Left cardiac atrium (tissue), 4 donors: ENCODE data around the gene SPA17. TPM values are rescaled to one million over a fixed set of nuclear protein-coding genes. Genes with fewer than 3 reads are reported as not detected.
A peak's percentile ranks its signal among the peaks of the same experiment; 100 is the strongest.

ENCODE experiments used
- ATAC-seq, 2 donors: fragments of 200-7000 bp; cut with Tn5 transposase; one replicate each; pipeline ENCODE4 v1.9.1; 2020; ENCODE audit warnings: mild to moderate bottlenecking in 2 of 2, moderate library complexity in 2 of 2
- DNase-seq: peaks from one replicate; pipeline ENCODE4 v3.0.0-alpha.2; 2020
- intact Hi-C, 2 donors: fragments of 100-400 bp; cut with DNase I; formaldehyde crosslinking; loops; one replicate each; pipeline versions ENCODE4 v1.14.1 to v1.15.1; 2022 to 2023
- long read RNA-seq: library from polyadenylated mRNA; unstranded; transcript quantifications from one replicate; pipeline ENCODE4 v2.0.0, GENCODE V29; 2021
- total RNA-seq, 2 donors: library from RNA; stranded (reverse); fragmentation: NEBNext Ultra II Directional; extraction: Animal tissue kit (Norgen Biotek cat#: 25700); gene quantifications; one replicate each; pipeline ENCODE4 v1.2.1, GENCODE V29; 2021
- donor health status: DM: no; HTN: yes; CAD: no.
- donor health status: DM: no; HTN: yes; CAD: no; lungs with severe emphysema.
- donor health status: DM: yes; HTN: yes; CAD: no.
- donor health status: Dilated cardiomyopathy.

The SPA17 gene
- 1 to 10 TPM; 3.5 to 4.0 TPM for total RNA-seq
- long read RNA-seq, result 0 reads

DNA sequence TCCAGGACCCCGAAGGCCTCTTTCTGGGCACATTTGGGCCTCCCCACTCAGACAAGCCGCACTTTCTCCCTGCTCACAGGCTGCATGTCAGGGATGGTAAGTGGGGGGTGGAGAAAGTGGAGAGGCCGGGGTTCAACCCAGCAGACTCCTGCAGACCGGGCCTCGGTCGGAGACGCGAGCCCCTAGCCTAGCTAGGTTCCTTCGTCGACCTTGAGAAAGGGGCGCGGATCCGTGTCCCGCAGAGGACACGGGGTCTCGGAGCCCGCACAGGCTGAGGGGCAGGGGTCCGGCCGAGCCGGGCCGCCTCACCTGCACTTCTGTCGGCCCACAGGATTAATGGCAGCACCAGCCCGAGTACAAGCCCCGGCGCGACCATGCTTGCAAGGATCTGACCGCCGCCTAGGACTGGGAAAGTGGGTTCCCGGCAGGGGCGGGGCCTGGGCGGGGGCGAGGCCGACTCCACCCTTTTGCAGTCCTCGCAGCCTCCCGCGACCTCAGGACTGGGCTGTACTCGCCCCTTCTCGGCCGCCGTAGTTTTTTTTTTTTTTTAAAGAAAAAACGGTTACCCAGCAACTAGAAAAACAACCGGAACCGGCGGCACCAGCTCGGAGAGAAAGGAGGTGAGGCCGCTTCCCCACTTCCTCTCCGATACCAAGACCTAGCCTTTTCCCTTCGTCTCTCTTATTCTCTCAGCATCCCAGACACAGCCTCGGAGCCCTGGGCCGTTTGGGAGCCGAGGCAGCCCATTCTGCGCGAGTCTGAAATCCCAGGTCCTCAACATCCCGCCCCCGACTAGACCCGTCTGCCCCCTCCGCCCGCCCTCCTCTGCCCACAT lies at the start of gene SPA17, which contains the start of gene SIAE:
SPA17 (plus strand) TSS at position 572 of the 835 bp plus-strand sequence. CDS start 1,361 bp downstream, outside the sequence.
SIAE (minus strand) TSS at position 407 of the 835 bp plus-strand sequence; CDS start at position 376, 31 bp downstream.
- ATAC-seq (peak; percentile 99), DNase-seq (peak; percentile 95)
- intact Hi-C loops, result loop anchor here (2.0 to 5.0 kb wide), 2 partner anchors 89 to 163 kb away; partner anchors contain the start of gene ESAM (in 1 of the 2)

DNA sequence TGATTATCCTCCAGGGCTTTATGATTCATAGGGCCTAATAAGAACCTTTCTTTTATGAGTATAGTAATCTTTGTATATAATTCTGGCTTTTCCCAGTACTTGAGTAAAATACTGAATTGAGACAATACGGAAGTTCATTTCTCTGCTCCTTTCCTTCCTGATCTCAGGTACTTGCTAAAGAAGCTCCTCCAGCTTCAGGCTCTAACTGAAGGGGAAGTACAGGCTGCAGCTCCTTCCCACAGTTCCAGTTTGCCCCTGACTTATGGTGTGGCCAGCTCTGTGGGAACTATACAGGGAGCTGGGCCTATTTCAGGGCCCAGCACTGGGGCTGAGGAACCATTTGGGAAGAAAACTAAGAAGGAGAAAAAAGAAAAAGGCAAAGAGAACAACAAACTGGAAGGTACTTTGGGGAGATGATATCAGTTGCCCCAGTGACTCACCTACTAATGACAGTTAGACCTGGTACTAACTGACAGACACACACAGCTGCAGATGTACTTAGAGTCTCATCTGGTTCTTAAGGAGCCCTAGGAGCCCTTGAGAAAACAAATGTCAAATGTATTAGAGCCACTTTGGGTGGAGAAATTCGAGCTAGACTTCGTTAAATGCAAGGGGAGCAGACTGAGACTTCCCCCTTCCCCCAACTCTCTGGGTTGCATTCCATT lies 48.1 kb upstream of the SPA17 start:
- intact Hi-C loops, result no loop called here
- ATAC-seq, result no peak

DNA sequence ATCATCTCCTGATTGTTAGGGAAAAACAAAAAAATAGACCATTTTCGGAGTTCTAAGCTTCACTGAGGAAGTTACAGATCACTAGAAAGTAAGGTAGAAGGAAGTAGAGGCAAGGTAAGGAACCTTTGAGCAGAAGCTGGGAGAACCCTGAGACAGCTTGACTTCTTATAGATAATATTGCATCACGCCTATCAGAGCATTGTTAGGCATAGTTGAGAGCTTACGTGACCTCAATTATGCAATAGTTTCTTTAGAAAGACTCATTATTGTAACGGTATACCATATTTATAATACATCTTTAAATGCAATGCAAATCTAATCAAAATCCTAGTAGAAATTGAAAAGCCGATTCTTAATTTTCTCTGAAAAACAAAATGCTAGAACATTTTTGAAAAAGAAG lies 46.2 kb upstream of the SPA17 start:
- intact Hi-C loops, result no loop called here
- ATAC-seq, result no peak
- no peak for DNase-seq

More for the DNA sequence above, 48.1 kb upstream of the SPA17 start:
- DNase-seq, result no peak

DNA sequence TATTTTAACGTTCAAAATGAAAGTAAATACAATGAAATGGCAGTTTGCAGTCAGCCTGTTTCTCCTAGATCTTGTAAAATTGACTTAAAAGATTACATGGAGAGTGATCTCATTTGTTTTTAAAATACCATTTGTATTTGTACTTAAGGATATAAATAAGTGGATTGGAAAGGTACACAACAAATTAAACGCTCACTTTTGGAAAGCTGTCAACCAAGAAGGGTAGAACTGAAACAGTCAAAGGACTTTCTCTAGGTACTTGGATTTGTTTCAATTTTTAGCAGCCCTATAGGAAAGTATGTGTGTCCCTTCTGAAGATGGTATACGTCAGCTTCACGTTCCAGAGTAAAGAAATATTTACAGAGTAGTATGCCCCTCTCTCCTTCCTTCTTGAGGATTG lies 43.7 kb upstream of the SPA17 start:
- intact Hi-C loops, result no loop called here
- DNase-seq, result no peak
- no peak for ATAC-seq

DNA sequence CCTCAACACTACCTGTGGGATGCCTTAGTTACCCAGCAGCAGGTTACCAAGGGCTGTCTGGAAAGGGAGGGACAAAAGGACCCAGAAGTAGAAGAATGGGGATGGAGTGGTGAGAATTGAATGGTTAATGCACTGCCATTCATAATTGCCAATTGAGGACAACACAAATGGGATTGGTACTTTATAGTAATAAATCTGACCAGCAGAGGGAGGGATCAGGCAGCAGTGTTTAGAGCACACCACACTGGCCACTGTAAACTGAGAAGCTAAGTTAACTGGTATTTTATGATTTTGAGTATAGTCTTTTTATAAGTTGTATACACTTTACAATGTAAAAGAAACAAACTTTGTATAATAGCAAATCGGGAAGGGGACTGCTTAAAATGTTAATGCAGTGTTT lies 40.3 kb upstream of the SPA17 start:
- intact Hi-C loops, result no loop called here
- ATAC-seq, result no peak

DNA sequence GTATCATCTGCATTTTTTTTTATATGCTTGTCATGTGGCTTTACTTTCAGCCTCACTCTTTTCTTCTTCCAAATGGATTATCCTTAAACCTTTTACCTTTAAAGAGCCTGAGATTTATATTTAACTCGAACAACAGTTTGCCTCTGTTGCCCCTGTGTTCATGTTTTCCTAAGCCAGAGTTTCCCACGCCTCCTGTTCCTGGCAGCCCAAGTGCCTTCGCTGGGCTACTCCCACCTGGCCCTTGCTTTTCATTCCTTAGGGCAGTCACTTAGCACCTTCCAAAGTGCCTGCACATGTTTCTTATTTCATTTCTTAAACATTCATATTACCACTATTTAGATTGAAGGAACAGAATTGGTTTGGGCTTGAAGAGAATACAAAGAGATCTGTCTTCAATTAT lies 37.8 kb upstream of the SPA17 start:
- no peak for DNase-seq
- intact Hi-C loops, result no loop called here
- ATAC-seq, result no peak

More for the DNA sequence above, 40.3 kb upstream of the SPA17 start:
- no peak for DNase-seq

DNA sequence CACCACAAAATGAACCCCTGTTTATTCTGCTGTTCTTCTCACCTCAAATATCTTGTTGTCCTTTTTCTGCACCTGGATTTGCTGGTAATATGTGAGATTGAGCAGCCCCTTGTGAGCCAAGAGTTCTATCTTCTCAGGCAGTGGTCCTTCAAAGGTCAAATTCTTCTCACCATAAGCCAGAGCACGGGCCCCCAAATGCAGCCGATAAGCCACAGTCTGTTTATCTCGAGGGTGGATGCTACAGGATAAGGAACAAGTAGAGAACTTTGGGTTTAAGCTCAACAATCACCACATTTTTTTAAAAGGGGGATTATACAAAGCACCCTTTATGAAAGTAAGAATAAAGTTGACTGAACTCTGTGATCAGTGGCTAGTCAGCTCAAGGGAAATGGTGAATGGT lies 35.2 kb upstream of the SPA17 start:
- intact Hi-C loops, result no loop called here
- no peak for ATAC-seq
- DNase-seq, result no peak

DNA sequence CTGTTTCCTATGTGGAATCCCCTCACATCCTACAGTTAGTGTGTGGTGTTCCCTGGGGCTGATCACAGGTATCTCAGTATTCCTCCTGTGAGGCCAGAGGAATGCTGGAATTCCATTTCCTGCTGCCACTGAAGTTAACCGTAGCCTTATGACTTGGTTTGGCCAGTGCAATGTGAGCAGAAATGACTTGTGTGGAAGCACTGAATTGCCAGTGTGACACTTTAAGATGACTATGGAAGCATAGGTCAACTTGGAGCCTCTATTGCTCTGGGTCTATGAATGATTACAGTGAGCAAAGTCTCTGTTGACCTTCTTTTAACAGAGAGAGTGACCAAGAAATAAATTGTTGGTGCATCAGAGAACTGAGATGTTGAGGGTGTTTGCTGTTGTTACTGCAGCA lies 34.5 kb upstream of the SPA17 start:
- intact Hi-C loops, result no loop called here
- DNase-seq (no peak), ATAC-seq (no peak)

DNA sequence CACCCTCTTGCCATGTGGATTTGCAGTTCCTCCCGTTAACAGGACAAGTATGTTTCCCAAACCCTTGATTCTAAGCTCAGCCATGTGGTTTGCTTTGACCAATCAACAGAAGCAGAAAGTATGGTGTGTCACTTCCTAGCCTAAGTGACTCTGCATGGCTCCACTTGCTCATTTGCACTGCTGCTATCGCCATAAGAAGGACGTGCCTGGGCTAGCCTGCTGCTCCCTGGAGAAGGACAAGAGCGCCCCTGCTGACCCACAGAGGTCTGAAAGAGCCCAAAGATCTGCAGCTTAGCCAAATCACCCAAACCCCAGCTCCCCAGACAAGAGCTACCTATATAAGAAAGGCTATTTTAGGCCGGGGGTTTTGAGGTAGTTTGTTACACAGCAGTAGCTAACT lies 33.0 kb upstream of the SPA17 start:
- ATAC-seq (no peak), DNase-seq (no peak)
- intact Hi-C loops, result loop anchor here in 1 of 2 donors (5.0 kb wide), 1 partner anchor 197 kb away; no protein-coding TSS in a partner anchor

DNA sequence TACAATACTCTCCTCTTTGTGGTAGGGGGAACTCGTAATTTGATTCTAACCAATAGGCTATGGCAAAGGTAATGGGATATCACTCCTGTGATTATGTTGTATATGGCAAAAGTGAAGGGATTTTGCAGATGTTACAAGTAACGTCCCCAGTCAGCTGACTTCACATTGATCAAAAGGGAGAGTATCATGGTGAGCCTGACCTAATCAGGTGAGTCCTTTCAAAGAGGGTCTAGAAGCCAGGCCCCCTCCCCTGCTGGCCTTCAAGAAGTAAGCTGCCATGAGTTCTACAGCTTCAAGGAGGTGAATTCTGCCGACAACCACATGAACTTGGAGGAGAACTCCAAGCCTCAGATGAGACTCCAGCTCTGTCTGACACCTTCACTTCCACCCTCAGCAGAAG lies 31.1 kb upstream of the SPA17 start:
- intact Hi-C loops, result loop anchor here in 1 of 2 donors (5.0 kb wide), 1 partner anchor 195 kb away; no protein-coding TSS in a partner anchor
- DNase-seq, result no peak
- ATAC-seq, result no peak

DNA sequence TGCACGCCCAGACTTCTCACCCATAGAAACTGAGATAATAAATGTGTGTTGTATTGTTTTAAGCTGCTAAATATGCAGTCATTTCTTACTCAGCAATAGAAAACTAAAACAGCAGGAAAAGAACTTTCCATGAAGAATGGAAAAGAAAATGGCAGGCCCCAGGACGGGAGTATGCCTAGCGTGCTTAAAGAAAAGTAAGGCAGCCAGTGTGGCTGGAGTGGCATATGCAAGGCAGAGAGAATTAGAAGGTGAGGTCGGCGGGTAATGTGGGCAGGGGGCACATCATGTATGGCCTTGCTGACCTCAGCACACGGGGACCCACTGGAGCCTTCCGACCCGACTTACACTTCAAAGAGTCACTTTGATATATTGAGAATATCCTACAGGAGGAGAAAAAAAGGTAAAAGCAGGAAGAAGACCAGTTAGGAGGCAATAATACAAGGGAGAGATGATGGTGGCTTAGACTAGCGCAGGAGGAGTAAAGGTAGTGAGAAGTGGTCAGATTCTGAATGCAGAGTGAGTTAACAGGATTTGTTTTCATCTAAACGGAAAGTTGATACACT lies 30.6 kb upstream of the SPA17 start:
- intact Hi-C loops, result loop anchor here in 1 of 2 donors (5.0 kb wide), 1 partner anchor 194 kb away; no protein-coding TSS in a partner anchor
- ATAC-seq (no peak), DNase-seq (no peak)

DNA sequence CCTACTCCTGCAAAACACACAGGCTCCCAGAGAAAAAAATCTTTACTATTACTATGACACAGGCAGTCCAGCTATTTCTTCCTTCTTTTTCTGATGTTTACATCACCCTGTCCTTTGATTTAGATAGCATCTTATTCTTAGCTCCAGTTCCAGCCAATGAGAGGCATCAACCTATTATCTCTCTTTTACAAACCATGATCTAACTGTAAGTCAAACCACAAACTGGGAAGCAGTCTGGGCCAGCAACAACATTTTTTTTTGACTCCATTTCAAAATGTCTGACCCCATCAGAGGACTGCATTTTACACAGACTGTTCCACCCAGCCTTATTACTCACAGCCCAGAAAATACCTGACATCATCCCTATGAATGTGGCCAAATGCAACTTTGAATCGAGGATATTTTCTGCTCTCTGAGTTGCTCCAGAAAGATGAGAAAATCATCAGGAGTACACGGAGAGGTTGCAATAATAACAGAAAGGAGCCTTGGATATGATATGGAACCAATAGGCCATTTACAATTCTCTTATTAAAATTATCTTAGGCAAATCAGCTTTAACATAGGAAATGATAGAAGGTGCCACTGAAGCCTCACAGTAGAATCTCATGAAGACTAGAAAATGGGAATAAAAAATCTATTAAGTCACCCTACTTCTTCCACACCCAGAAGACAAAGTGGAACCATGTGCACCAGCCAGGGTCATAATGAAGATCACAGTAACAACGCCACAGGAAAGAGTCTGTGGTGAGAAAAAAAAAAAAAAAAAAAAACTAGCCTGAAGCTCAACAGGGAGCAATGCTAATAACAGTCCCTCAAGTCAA lies 29.9 kb upstream of the SPA17 start:
- ATAC-seq, result peak in 1 of 2 donors; percentile 86
- intact Hi-C loops, result loop anchor here in 1 of 2 donors (5.0 kb wide), 1 partner anchor 193 kb away; no protein-coding TSS in a partner anchor
- no peak for DNase-seq

DNA sequence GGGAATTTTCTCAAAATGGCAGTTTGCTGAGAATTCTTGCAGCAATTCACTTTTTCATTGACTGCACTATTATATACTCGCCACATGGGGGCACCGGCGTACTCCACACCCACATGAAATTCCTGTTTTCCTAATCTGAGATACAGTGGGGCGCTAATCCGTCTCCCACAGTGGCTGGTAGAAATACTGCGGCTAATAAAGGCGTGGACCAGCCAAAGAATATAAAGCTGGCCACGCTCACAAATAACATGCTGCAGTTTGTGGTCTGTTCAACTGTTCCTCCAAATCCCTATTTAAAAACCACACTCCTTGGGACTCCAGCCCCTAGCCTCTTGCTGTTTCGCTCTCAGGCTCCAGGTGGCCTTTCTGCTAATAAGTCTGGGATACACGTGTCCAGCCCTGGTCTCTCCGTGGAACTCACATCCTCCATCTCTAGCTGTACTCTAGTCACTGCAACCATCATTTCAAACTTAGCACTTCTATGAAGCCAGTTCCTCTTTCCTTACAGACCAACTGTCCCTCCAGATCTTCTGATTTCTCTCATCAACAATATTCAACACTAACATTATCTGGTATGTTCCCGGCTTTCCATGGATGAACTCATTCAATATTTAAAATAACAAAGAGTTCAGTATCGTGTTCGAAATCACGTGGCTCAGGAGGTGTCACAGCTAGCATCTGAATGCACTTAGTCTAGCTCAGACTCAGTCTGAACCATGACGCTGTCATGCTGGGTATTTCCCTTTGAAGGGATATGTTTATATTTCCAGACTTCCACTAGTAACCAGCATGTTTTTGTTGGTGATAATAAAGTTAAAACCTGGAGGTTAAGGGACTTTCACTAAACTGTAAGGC lies 29.1 kb upstream of the SPA17 start:
- ATAC-seq, result peak; percentile 79 to 89
- intact Hi-C loops, result loop anchor here in 1 of 2 donors (5.0 kb wide), 1 partner anchor 193 kb away; no protein-coding TSS in a partner anchor

DNA sequence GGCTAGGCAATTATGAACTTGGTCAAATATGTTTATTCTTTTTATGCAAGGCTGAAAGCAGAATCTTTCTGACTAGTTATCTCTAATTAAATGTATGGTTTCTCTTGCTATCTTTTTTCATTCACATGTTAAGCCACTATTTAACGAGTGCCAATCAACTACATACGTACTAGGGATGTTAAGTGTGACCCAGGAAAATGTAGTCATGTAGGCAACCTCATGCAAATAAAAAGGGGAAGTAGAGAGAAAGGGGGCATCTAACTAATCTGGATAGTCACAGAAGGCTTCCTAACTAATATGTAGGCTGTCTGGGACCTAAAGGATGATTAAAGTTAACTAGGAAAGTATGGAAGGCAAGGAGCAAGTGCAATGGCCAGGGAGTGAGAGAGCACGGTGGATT lies 27.6 kb upstream of the SPA17 start:
- intact Hi-C loops, result no loop called here
- DNase-seq (no peak), ATAC-seq (no peak)

More for the DNA sequence above, 29.1 kb upstream of the SPA17 start:
- DNase-seq, result peak; percentile 60

DNA sequence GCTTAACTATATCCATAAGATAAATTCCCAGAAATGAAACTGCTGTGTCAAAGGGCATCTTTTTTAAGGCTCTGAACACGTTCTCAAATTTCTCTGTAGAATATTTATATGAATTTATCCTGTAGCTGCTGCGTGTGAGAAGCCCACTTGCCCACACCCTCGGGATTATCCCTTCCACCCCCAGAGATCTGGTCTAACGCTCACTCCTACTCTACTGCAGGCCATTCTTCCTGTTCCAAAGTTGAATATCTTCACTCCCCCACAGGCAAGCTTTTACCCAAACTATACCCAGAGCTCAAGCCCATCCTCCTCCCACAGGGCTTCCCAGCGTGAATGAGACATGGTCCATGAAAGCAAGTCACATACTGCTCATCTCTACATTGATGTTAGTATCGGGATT lies 25.1 kb upstream of the SPA17 start:
- intact Hi-C loops, result no loop called here
- no peak for DNase-seq
- ATAC-seq, result no peak

DNA sequence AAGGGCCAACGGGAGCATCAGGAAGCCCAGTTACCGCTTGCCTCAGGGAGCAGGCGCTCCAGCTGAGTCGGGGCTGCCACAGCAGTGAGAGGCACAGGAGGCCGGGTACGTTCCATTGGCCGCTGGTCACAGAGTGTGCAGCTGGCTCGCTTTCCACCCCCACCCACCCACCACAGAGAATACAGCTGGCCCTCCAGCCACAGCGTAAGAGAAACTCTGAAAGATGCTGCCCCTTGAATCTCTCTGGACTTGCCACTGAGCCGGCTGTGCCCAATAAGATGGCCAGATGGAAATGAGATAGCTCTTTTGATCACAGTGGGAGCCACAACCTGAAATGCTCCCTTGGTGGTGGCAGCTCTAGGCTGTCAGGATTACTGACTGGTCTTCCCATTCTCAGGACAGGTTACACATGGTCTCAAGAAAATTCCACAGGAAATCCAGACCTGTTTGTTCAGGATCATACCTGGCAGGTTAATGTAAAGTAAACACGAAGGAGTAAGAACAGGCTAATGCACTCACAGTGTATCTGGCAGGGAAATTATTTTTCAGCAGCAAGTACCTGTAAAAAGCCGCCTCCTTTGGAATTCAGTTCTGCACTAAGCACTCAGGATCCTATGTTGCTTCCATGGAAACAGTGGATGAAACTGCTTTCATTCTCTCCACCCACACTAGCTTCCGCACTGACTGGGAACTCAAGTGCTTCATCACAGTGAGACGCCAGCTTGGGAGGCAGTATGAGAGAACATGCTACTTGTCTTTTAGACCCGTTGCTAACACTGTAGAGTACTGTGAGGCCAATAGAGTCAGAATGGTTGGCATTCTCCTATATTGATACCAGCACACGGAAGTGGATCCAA lies 16.7 kb upstream of the SPA17 start:
- no peak for DNase-seq
- no peak for ATAC-seq
- intact Hi-C loops, result no loop called here

DNA sequence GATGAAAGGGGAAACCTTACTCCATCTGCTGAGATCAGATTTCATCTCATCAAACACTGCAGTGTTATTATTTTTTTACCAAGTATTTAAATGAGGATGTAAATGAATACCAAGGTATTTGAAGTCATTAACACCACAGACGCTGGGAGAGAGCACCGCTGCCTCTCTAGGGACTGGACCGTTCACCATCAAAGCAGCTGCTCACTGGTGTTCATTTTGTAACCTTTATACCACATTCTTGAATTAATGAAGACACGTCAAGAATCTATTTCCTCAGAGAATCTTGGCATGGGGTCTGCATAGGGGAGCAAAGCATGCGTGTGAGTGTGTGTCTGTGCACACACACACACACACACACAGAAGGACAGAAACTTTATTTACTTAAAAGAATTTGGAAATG lies 15.8 kb upstream of the SPA17 start:
- intact Hi-C loops, result no loop called here
- DNase-seq (no peak), ATAC-seq (no peak)
